K562 (cell line): ENCODE results near the gene FGD6.

Source experiments
- RFX7 ChIP-seq: fragments of 250-450 bp; sonication (Bioruptor Pico); IDR thresholded peaks from 2 replicates; pipeline ENCODE4 v1.5.1; 2021; ENCODE audit warnings: mild to moderate bottlenecking
- SRSF1 ChIP-seq: fragments of 200-400 bp; formaldehyde crosslinking; IDR thresholded peaks from 2 replicates; pipeline ENCODE4 v1.6.1; 2017; ENCODE audit warnings: mild to moderate bottlenecking, low read depth, low read length, moderate library complexity
- YY1 ChIP-seq, 3 experiments: IDR thresholded peaks; 2 replicates each; pipeline ENCODE4 v1.6.1; 2011; ENCODE audit warnings: low read length in 2 of 3, mild to moderate bottlenecking in 2 of 3, moderate library complexity in 2 of 3, borderline replicate concordance in 1 of 3, control low read depth in 1 of 3, low read depth in 1 of 3; ENCODE audit not compliant: insufficient read depth in 3 of 3, insufficient replicate concordance in 2 of 3, control insufficient read depth in 1 of 3, insufficient read length in 1 of 3; ENCODE audit errors: extremely low read depth in 1 of 3
- ZBTB17 ChIP-seq: fragments of 450-650 bp; formaldehyde crosslinking; IDR thresholded peaks from 2 replicates; pipeline ENCODE4 v1.4.0; 2020; ENCODE audit warnings: mild to moderate bottlenecking

GRCh38 chr12:95136598-95136997, 80.7 kb downstream of the FGD6 start:
- TF ChIP-seq ZBTB17 (no peak), YY1 (IDR thresholded peaks at IDR 0.05; ENCODE audit: borderline replicate concordance in 1 of 3, control insufficient read depth in 1 of 3, extremely low read depth in 1 of 3, insufficient read depth in 3 of 3, insufficient read length in 1 of 3, insufficient replicate concordance in 2 of 3, low read depth in 1 of 3, low read length in 2 of 3) (no peak), SRSF1 (no peak), RFX7 (CRISPR knock-in tag) (no peak)
